ENCODE data around the gene GPR171. TPM values are rescaled to one million over a fixed set of nuclear protein-coding genes. Genes with fewer than 3 reads are reported as not detected.

Gene GPR171
- total RNA-seq, 4 donors from 2014 or later = 4.9 to 11.0 (median 7.3) TPM

- no peaks in the 10 kb centered on the region for H3K27me3 ChIP-seq
- peak overlapping the region in 3 of 4 donors; percentile 4 to 34 (median 26) for H3K4me3 ChIP-seq
- peaks cover 0 to 5% (median 0%) of the 10 kb centered on the region in 4 donors for H3K4me1 ChIP-seq
- no peaks in the 10 kb centered on the region for H3K9me3 ChIP-seq
- peak overlapping the region; percentile 7 to 71 (median 63) for H3K27ac ChIP-seq
- TF ChIP-seq POLR2A (IDR thresholded peaks at IDR 0.05) (no peak), CTCF (IDR thresholded peaks at IDR 0.05) (no peak)
- DNase-seq = no peak
- H3K36me3 ChIP-seq = no peaks in the 10 kb centered on the region
These were observed 1.8 kb downstream of the GPR171 start for GRCh38 chr3:151201051-151201730.

GRCh38 chr3:151200586-151200985 is 2.4 kb downstream of the GPR171 start:
- Histone ChIP-seq H3K27ac (peak overlapping the region; percentile 7 to 71 (median 63)), H3K4me3 (peak overlapping the region in 2 of 4 donors; percentile 1 to 34), H3K9me3 (no peaks in the 10 kb centered on the region), H3K36me3 (no peaks in the 10 kb centered on the region), H3K4me1 (peaks cover 0 to 5% (median 0%) of the 10 kb centered on the region in 4 donors), H3K27me3 (no peaks in the 10 kb centered on the region)
- TF ChIP-seq POLR2A (IDR thresholded peaks at IDR 0.05) (no peak), CTCF (IDR thresholded peaks at IDR 0.05) (no peak)
- DNase-seq = no peak

- no peaks in the 10 kb centered on the region for H3K9me3 ChIP-seq
- H3K27ac ChIP-seq = peak overlapping the region in 1 of 4 donors; percentile 17
- H3K27me3 ChIP-seq = no peaks in the 10 kb centered on the region
- DNase-seq = no peak
- no peaks in the 10 kb centered on the region for H3K36me3 ChIP-seq
- no peak for TF ChIP-seq POLR2A (IDR thresholded peaks at IDR 0.05)
- no peak for TF ChIP-seq CTCF (IDR thresholded peaks at IDR 0.05)
- peaks cover 0 to 5% (median 0%) of the 10 kb centered on the region in 4 donors for H3K4me1 ChIP-seq
- peak overlapping the region in 1 of 4 donors; percentile 1 for H3K4me3 ChIP-seq
These were observed 3.2 kb downstream of the GPR171 start for GRCh38 chr3:151199554-151200438.

- Histone ChIP-seq H3K9me3 (no peaks in the 10 kb centered on the region), H3K27me3 (no peaks in the 10 kb centered on the region), H3K36me3 (no peaks in the 10 kb centered on the region), H3K27ac (no peak overlapping the region), H3K4me3 (no peak overlapping the region), H3K4me1 (peaks cover 0 to 5% (median 0%) of the 10 kb centered on the region in 4 donors)
- TF ChIP-seq CTCF (IDR thresholded peaks at IDR 0.05) (no peak), POLR2A (IDR thresholded peaks at IDR 0.05) (no peak)
- no peak for DNase-seq
These were observed 4.2 kb downstream of the GPR171 start for GRCh38 chr3:151198849-151199248.

GRCh38 chr3:151197981-151198767 is 4.8 kb downstream of the GPR171 start:
- DNase-seq = no peak

More at GRCh38 chr3:151197981-151198767, 4.8 kb downstream of the GPR171 start:
- no peak for TF ChIP-seq POLR2A (IDR thresholded peaks at IDR 0.05)
- TF ChIP-seq CTCF (IDR thresholded peaks at IDR 0.05) = no peak
- no peak overlapping the region for H3K27ac ChIP-seq
- no peaks in the 10 kb centered on the region for H3K9me3 ChIP-seq
- peaks cover 0 to 5% (median 0%) of the 10 kb centered on the region in 4 donors for H3K4me1 ChIP-seq
- H3K4me3 ChIP-seq = no peak overlapping the region
- H3K36me3 ChIP-seq = no peaks in the 10 kb centered on the region
- no peaks in the 10 kb centered on the region for H3K27me3 ChIP-seq

Data from Peyer's patch (tissue), 4 donors.